GM23338 (cell line): ENCODE results near the gene KDM7A. TPM values are rescaled to one million over a fixed set of nuclear protein-coding genes. Genes with fewer than 3 reads are reported as not detected.

Source experiments
- ATAC-seq: fragments of 200-7000 bp; cut with Tn5 transposase; 3 replicates; pipeline ENCODE4 v1.9.1; 2020
- DNase-seq: peaks from one replicate; pipeline ENCODE4 v3.0.0-alpha.2; 2015; ENCODE audit warnings: low spot score
- H2AFZ ChIP-seq: fragments of 200-600 bp; sonication (generic); 2 replicates; pipeline ENCODE4 v1.8.0; 2016; ENCODE audit warnings: antibody characterized with exemption, mild to moderate bottlenecking, moderate library complexity
- H3F3A ChIP-seq: fragments of 200-600 bp; sonication (generic); replicated peaks from 2 replicates; pipeline ENCODE4 v1.8.0; 2017; ENCODE audit warnings: antibody characterized with exemption, mixed run types, low read depth
- H3K27ac ChIP-seq: fragments of 200-600 bp; sonication (generic); 2 replicates; pipeline ENCODE4 v1.6.1; 2016; ENCODE audit warnings: low read depth
- H3K27me3 ChIP-seq: fragments of 200-600 bp; sonication (generic); 2 replicates; pipeline ENCODE4 v1.8.0; 2016; ENCODE audit warnings: mild to moderate bottlenecking, mixed run types, moderate library complexity; ENCODE audit not compliant: insufficient read depth
- H3K36me3 ChIP-seq: fragments of 200-600 bp; sonication (generic); 2 replicates; pipeline ENCODE4 v1.8.0; 2016; ENCODE audit warnings: mild to moderate bottlenecking; ENCODE audit not compliant: insufficient read depth
- H3K4me1 ChIP-seq: fragments of 200-600 bp; sonication (generic); 2 replicates; pipeline ENCODE4 v1.8.0; 2016; ENCODE audit warnings: mild to moderate bottlenecking, moderate library complexity; ENCODE audit not compliant: insufficient read depth
- H3K4me2 ChIP-seq: fragments of 200-600 bp; sonication (generic); 2 replicates; pipeline ENCODE4 v1.7.1; 2017; ENCODE audit warnings: mixed run types
- H3K4me3 ChIP-seq: fragments of 200-600 bp; sonication (generic); 2 replicates; pipeline ENCODE4 v1.6.1; 2016; ENCODE audit warnings: mixed run types
- H3K79me2 ChIP-seq: fragments of 200-600 bp; sonication (generic); replicated peaks from 2 replicates; pipeline ENCODE4 v1.8.0; 2017; ENCODE audit warnings: mild to moderate bottlenecking; ENCODE audit not compliant: insufficient read depth
- H3K9me2 ChIP-seq: fragments of 200-600 bp; sonication (generic); 2 replicates; pipeline ENCODE4 v1.8.0; 2017; ENCODE audit not compliant: insufficient read depth
- H4K20me1 ChIP-seq: fragments of 200-600 bp; sonication (generic); replicated peaks from 2 replicates; pipeline ENCODE4 v1.8.0; 2017; ENCODE audit warnings: mild to moderate bottlenecking; ENCODE audit not compliant: insufficient read depth
- H3K27ac Mint-ChIP-seq: 2 replicates; pipeline ENCODE4 v1.8.0; 2020; ENCODE audit warnings: inconsistent platforms, mild to moderate bottlenecking, moderate library complexity, mixed read lengths
- H3K27me3 Mint-ChIP-seq: 3 replicates; pipeline ENCODE4 v1.8.0; 2022; ENCODE audit warnings: low read depth, mild to moderate bottlenecking, moderate library complexity, mixed read lengths, inconsistent platforms; ENCODE audit not compliant: insufficient read depth, poor library complexity
- H3K36me3 Mint-ChIP-seq: 3 replicates; pipeline ENCODE4 v1.8.0; 2021; ENCODE audit warnings: low read depth, mild to moderate bottlenecking, inconsistent platforms, moderate library complexity, mixed read lengths
- H3K4me1 Mint-ChIP-seq: 3 replicates; pipeline ENCODE4 v1.8.0; 2020; ENCODE audit warnings: mild to moderate bottlenecking, inconsistent platforms, mixed read lengths
- H3K4me3 Mint-ChIP-seq: 3 replicates; pipeline ENCODE4 v1.8.0; 2021; ENCODE audit warnings: moderate library complexity, mild to moderate bottlenecking, inconsistent platforms, mixed read lengths
- H3K9me3 Mint-ChIP-seq: 3 replicates; pipeline ENCODE4 v1.8.0; 2020; ENCODE audit warnings: moderate library complexity, mild to moderate bottlenecking, inconsistent platforms, mixed read lengths
- CREB1 ChIP-seq: fragments of 250-450 bp; sonication (Bioruptor Pico); IDR thresholded peaks from 2 replicates; pipeline ENCODE4 v1.5.0; 2020; ENCODE audit warnings: low read depth, mild to moderate bottlenecking, moderate library complexity
- JUNB ChIP-seq: IDR thresholded peaks from one replicate; pipeline ENCODE4 v1.6.1; 2016; ENCODE audit warnings: antibody characterized with exemption; ENCODE audit not compliant: unreplicated experiment
- NANOG ChIP-seq: IDR thresholded peaks from 2 replicates; pipeline ENCODE4 v1.6.1; 2016; ENCODE audit warnings: antibody characterized with exemption, borderline replicate concordance
- POLR2AphosphoS5 ChIP-seq: IDR thresholded peaks from 2 replicates; pipeline ENCODE4 v1.6.1; 2016; ENCODE audit warnings: antibody characterized with exemption, low read depth
- ZNF114 ChIP-seq: fragments of 250-450 bp; sonication (Bioruptor Pico); IDR thresholded peaks from 2 replicates; pipeline ENCODE4 v1.5.0; 2020; ENCODE audit warnings: mild to moderate bottlenecking, moderate library complexity
- polyA plus RNA-seq: library from polyadenylated mRNA; unstranded; fragments of >200 nt; fragmentation: Nextera tagmentation; extraction: Ambion mirVana; gene quantifications from 2 replicates; pipeline ENCODE4 v1.2.1, GENCODE V29; 2016
- total RNA-seq: library from RNA; depleted of rRNA; stranded (reverse); fragments of >200 nt; shearing (Covaris generic); gene quantifications from 2 replicates; pipeline ENCODE4 v1.2.3, GENCODE V29; 2014
- TF ChIP-seq, protein P1 (sequence below): fragments of 250-450 bp; sonication (Bioruptor Pico); IDR thresholded peaks from 2 replicates; pipeline ENCODE4 v1.5.0; 2020; ENCODE audit warnings: mild to moderate bottlenecking, moderate library complexity
- TF ChIP-seq, protein P2 (sequence below): IDR thresholded peaks from 2 replicates; pipeline ENCODE4 v1.6.1; 2016; ENCODE audit warnings: antibody characterized with exemption

Gene KDM7A
- total and polyA plus RNA-seq, 2 experiments from 2014 or later: 2.3 to 10.8 TPM

DNA sequence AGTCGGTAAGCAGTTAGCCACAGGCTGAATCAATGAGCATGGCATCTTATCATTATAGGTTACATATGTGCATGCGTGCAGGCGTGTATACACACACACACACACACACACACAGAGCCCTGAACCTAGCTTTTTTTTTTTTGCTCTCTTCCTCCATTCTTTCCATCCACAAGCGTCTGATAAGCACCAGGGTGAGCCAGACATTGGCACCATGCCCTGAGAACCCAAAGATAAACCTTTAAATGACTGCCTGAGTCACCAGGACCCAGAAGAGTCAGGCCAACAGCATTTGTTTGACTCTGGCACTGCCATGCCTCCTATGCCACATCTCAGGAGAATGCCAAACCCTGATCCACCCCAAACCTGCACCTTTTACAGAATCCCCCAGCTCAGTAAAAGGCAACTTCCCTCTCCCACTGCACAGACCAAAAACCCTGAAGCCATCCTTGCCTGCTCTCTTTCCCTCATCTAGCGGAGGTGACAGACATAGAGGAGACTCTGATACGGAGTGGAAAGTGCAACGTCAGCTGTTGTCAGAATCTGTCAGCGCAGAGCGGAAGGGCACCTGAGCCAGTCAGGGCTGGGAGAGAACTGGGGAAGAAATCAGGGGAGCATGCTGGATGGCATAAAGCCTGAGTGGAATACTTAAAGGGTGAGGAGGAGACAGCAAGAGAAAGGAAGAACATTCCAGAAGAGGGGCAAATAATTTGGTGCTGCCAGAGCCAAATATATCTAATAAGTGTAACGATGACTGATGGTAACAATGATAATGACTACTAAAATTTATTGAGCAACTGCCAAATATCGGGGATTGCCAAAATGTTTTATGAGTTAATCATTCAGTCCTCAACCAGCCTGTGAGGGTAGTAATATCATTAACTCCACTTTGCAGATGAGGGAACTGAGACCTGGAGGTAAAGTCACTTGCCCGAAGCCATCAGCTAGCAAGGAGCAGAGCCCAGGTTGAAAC, 117.2 kb downstream of the KDM7A start (continued):
- TF ChIP-seq, protein P1, sequence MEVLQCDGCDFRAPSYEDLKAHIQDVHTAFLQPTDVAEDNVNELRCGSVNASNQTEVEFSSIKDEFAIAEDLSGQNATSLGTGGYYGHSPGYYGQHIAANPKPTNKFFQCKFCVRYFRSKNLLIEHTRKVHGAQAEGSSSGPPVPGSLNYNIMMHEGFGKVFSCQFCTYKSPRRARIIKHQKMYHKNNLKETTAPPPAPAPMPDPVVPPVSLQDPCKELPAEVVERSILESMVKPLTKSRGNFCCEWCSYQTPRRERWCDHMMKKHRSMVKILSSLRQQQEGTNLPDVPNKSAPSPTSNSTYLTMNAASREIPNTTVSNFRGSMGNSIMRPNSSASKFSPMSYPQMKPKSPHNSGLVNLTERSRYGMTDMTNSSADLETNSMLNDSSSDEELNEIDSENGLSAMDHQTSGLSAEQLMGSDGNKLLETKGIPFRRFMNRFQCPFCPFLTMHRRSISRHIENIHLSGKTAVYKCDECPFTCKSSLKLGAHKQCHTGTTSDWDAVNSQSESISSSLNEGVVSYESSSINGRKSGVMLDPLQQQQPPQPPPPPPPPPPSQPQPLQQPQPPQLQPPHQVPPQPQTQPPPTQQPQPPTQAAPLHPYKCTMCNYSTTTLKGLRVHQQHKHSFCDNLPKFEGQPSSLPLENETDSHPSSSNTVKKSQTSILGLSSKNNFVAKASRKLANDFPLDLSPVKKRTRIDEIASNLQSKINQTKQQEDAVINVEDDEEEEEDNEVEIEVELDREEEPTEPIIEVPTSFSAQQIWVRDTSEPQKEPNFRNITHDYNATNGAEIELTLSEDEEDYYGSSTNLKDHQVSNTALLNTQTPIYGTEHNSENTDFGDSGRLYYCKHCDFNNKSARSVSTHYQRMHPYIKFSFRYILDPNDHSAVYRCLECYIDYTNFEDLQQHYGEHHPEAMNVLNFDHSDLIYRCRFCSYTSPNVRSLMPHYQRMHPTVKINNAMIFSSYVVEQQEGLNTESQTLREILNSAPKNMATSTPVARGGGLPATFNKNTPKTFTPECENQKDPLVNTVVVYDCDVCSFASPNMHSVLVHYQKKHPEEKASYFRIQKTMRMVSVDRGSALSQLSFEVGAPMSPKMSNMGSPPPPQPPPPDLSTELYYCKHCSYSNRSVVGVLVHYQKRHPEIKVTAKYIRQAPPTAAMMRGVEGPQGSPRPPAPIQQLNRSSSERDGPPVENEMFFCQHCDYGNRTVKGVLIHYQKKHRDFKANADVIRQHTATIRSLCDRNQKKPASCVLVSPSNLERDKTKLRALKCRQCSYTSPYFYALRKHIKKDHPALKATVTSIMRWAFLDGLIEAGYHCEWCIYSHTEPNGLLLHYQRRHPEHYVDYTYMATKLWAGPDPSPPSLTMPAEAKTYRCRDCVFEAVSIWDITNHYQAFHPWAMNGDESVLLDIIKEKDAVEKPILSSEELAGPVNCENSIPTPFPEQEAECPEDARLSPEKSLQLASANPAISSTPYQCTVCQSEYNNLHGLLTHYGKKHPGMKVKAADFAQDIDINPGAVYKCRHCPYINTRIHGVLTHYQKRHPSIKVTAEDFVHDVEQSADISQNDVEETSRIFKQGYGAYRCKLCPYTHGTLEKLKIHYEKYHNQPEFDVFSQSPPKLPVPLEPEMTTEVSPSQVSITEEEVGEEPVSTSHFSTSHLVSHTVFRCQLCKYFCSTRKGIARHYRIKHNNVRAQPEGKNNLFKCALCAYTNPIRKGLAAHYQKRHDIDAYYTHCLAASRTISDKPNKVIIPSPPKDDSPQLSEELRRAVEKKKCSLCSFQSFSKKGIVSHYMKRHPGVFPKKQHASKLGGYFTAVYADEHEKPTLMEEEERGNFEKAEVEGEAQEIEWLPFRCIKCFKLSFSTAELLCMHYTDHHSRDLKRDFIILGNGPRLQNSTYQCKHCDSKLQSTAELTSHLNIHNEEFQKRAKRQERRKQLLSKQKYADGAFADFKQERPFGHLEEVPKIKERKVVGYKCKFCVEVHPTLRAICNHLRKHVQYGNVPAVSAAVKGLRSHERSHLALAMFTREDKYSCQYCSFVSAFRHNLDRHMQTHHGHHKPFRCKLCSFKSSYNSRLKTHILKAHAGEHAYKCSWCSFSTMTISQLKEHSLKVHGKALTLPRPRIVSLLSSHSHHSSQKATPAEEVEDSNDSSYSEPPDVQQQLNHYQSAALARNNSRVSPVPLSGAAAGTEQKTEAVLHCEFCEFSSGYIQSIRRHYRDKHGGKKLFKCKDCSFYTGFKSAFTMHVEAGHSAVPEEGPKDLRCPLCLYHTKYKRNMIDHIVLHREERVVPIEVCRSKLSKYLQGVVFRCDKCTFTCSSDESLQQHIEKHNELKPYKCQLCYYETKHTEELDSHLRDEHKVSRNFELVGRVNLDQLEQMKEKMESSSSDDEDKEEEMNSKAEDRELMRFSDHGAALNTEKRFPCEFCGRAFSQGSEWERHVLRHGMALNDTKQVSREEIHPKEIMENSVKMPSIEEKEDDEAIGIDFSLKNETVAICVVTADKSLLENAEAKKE (CRISPR knock-in tag): no peak

GRCh38 chr7:140058517-140058916, 118.3 kb downstream of the KDM7A start:
- ATAC-seq (no peak), DNase-seq (no peak)
- Histone ChIP-seq H3K27me3 (peaks cover 26% of the 10 kb centered on the region), H3K4me2 (no peak overlapping the region), H2AFZ (no peak overlapping the region), H3K4me3 (no peak overlapping the region), H3K9me2 (no peaks in the 10 kb centered on the region; the same call in 1 of the 2 replicates), H4K20me1 (0 out of 2 replicates have a peak, but pooled peaks cover 6% of the 10 kb centered on the region), H3K36me3 (no peaks in the 10 kb centered on the region), H3K4me1 (no peaks in the 10 kb centered on the region), H3K27ac (no peak overlapping the region), H3K79me2 (no peaks in the 10 kb centered on the region), H3F3A (no peaks in the 10 kb centered on the region)
- no peaks in the 10 kb centered on the region for H3K36me3 Mint-ChIP-seq
- H3K27me3 Mint-ChIP-seq: peaks cover 26% of the 10 kb centered on the region
- H3K9me3 Mint-ChIP-seq: no peaks in the 10 kb centered on the region
- no peak overlapping the region for H3K27ac Mint-ChIP-seq
- H3K4me3 Mint-ChIP-seq: no peak overlapping the region
- H3K4me1 Mint-ChIP-seq: peaks cover 2% of the 10 kb centered on the region; the same call in 1 of the 3 replicates
- TF ChIP-seq JUNB (no peak), CREB1 (no peak), POLR2AphosphoS5 (no peak), ZNF114 (CRISPR knock-in tag) (no peak), NANOG (no peak)
- TF ChIP-seq, protein P2, sequence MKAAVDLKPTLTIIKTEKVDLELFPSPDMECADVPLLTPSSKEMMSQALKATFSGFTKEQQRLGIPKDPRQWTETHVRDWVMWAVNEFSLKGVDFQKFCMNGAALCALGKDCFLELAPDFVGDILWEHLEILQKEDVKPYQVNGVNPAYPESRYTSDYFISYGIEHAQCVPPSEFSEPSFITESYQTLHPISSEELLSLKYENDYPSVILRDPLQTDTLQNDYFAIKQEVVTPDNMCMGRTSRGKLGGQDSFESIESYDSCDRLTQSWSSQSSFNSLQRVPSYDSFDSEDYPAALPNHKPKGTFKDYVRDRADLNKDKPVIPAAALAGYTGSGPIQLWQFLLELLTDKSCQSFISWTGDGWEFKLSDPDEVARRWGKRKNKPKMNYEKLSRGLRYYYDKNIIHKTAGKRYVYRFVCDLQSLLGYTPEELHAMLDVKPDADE: no peak
- TF ChIP-seq, protein P1 (CRISPR knock-in tag): no peak
